Left renal cortex interstitium (tissue), 4 donors: ENCODE results near the gene FCHSD2. TPM values are rescaled to one million over a fixed set of nuclear protein-coding genes. Genes with fewer than 3 reads are reported as not detected.
"Not testable (repeated sequence)": the region's sequence is repeated elsewhere in the genome, so short reads cannot be mapped to it uniquely, and the experiment has no call there.

Experiments used
- DNase-seq, 4 donors: peaks; one replicate each; pipeline ENCODE4 v3.0.0-alpha.2; 2013; ENCODE audit warnings: low read depth in 4 of 4, low spot score in 2 of 4, missing footprints in 1 of 4
- polyA plus RNA-seq, 4 donors: library from polyadenylated mRNA; unstranded; fragments of 120-200 nt; gene quantifications; one replicate each; pipeline ENCODE4 v1.2.1, GENCODE V29; 2013; ENCODE audit not compliant: insufficient read length in 4 of 4

Gene FCHSD2
- polyA plus RNA-seq, 4 donors: 36.1 to 43.2 (median 37.8) TPM

- DNase-seq: no peak
Measured at GRCh38 chr11:73129198-73129597, 12.9 kb downstream of the FCHSD2 start.

GRCh38 chr11:73126804-73127480 is 15.2 kb downstream of the FCHSD2 start:
- peak in 1 of 4 donors; percentile 13 for DNase-seq

GRCh38 chr11:73124800-73125199 is 17.3 kb downstream of the FCHSD2 start:
- no peak for DNase-seq

GRCh38 chr11:73123892-73124291 is 18.2 kb downstream of the FCHSD2 start:
- not testable (repeated sequence) for DNase-seq

GRCh38 chr11:73121692-73122091 is 20.4 kb downstream of the FCHSD2 start:
- no peak for DNase-seq

- DNase-seq: no peak
Measured at GRCh38 chr11:73117071-73117470, 25.0 kb downstream of the FCHSD2 start.

- DNase-seq: no peak
Measured at GRCh38 chr11:73116636-73117035, 25.5 kb downstream of the FCHSD2 start.

GRCh38 chr11:73114835-73115220 is 27.3 kb downstream of the FCHSD2 start:
- no peak for DNase-seq

GRCh38 chr11:73114110-73114834 is 27.8 kb downstream of the FCHSD2 start:
- no peak for DNase-seq

- no peak for DNase-seq
Measured at GRCh38 chr11:73113426-73113825, 28.7 kb downstream of the FCHSD2 start.

- no peak for DNase-seq
Measured at GRCh38 chr11:73107597-73107996, 34.5 kb downstream of the FCHSD2 start.

- DNase-seq: no peak
Measured at GRCh38 chr11:73106347-73106746, 35.8 kb downstream of the FCHSD2 start.

GRCh38 chr11:73100578-73100977 is 41.5 kb downstream of the FCHSD2 start:
- DNase-seq: no peak

- DNase-seq: no peak
Measured at GRCh38 chr11:73099512-73100266, 42.4 kb downstream of the FCHSD2 start.

GRCh38 chr11:73095613-73096012 is 46.5 kb downstream of the FCHSD2 start:
- DNase-seq: no peak

GRCh38 chr11:73091521-73092305 is 50.4 kb downstream of the FCHSD2 start:
- no peak for DNase-seq

- DNase-seq: no peak
Measured at GRCh38 chr11:73087730-73088129, 54.4 kb downstream of the FCHSD2 start.

- no peak for DNase-seq
Measured at GRCh38 chr11:73085189-73085875, 56.8 kb downstream of the FCHSD2 start.

- no peak for DNase-seq
Measured at GRCh38 chr11:73078631-73079030, 63.5 kb downstream of the FCHSD2 start.

- DNase-seq: no peak
Measured at GRCh38 chr11:73077454-73077853, 64.7 kb downstream of the FCHSD2 start.
